Ovary (tissue), 3 donors: ENCODE results near the gene GNRHR.

ENCODE experiments used
- POLR2A ChIP-seq: fragments of 450-650 bp; IDR thresholded peaks from one replicate; pipeline ENCODE4 v1.6.1; 2017; ENCODE audit warnings: antibody characterized with exemption, mild to moderate bottlenecking, moderate library complexity
- TF ChIP-seq, protein P1 (sequence below), 3 donors: fragments of 450-650 bp in 2 of 3; fragments of 200-600 bp in 1 of 3; IDR thresholded peaks; one replicate each; pipeline versions ENCODE4 v1.5.1 to v1.8.0; 2016 to 2022; ENCODE audit warnings: antibody characterized with exemption in 3 of 3, mild to moderate bottlenecking in 1 of 3
- donor health status: DM: no; HTN: no; CAD: no.

DNA sequence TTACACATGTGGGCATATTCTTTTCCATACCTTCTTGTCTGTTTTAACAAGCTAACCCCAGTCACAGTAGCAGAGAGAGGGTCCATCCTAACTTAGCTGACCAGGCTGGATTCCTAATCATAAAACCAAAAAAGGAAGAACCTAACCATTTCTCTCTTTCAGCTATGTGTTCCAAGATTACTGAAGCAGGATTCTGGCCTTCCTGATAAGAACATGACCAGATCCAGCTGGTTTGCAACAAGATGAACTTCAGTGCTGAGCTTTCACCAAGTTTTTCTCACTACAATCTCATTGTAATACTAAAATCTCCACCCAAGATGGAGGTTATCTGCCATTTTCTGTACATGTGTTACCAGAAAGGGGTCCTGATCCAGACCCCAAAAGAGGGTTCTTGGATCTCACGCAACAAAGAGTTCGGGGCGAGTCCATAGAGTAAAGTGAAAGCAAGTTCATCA, 32.8 kb downstream of the GNRHR start:
- no peak for TF ChIP-seq POLR2A
- TF ChIP-seq, protein P1, sequence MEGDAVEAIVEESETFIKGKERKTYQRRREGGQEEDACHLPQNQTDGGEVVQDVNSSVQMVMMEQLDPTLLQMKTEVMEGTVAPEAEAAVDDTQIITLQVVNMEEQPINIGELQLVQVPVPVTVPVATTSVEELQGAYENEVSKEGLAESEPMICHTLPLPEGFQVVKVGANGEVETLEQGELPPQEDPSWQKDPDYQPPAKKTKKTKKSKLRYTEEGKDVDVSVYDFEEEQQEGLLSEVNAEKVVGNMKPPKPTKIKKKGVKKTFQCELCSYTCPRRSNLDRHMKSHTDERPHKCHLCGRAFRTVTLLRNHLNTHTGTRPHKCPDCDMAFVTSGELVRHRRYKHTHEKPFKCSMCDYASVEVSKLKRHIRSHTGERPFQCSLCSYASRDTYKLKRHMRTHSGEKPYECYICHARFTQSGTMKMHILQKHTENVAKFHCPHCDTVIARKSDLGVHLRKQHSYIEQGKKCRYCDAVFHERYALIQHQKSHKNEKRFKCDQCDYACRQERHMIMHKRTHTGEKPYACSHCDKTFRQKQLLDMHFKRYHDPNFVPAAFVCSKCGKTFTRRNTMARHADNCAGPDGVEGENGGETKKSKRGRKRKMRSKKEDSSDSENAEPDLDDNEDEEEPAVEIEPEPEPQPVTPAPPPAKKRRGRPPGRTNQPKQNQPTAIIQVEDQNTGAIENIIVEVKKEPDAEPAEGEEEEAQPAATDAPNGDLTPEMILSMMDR (IDR thresholded peaks at IDR 0.05): no peak
